Mesendoderm (in vitro differentiated cells): Measurements from ENCODE around the gene CFAP157.

Experiments used
- DNase-seq: peaks from one replicate; pipeline ENCODE4 v3.0.0; 2013
- H2AK5ac ChIP-seq: 2 replicates; pipeline ENCODE4 v1.6.1; 2013; ENCODE audit warnings: low read length, inconsistent platforms
- H2BK120ac ChIP-seq: 2 replicates; pipeline ENCODE4 v1.6.1; 2013; ENCODE audit warnings: low read depth, mild to moderate bottlenecking, low read length, moderate library complexity, mixed read lengths
- H2BK15ac ChIP-seq: replicated peaks from 2 replicates; pipeline ENCODE4 v1.6.1; 2013; ENCODE audit warnings: low read depth, mild to moderate bottlenecking, moderate library complexity
- H2BK5ac ChIP-seq: 2 replicates; pipeline ENCODE4 v1.6.1; 2013; ENCODE audit warnings: low read length, inconsistent platforms
- H3K18ac ChIP-seq: 2 replicates; pipeline ENCODE4 v1.6.1; 2013; ENCODE audit warnings: mild to moderate bottlenecking, low read length, mixed read lengths
- H3K23ac ChIP-seq: one replicate; pipeline ENCODE4 v1.6.1; 2013; ENCODE audit warnings: low read length
- H3K27ac ChIP-seq: 2 replicates; pipeline ENCODE4 v1.5.1; 2013; ENCODE audit warnings: low read depth, mild to moderate bottlenecking, inconsistent platforms, low read length, moderate library complexity
- H3K27me3 ChIP-seq: 2 replicates; pipeline ENCODE4 v1.6.1; 2013; ENCODE audit warnings: low read length, control low read depth, mild to moderate bottlenecking, inconsistent platforms; ENCODE audit not compliant: insufficient read depth, poor library complexity
- H3K36me3 ChIP-seq: 2 replicates; pipeline ENCODE4 v1.6.1; 2013; ENCODE audit warnings: low read length, inconsistent platforms; ENCODE audit not compliant: control insufficient read depth, insufficient read depth
- H3K4ac ChIP-seq: one replicate; pipeline ENCODE4 v1.6.1; 2013; ENCODE audit warnings: low read depth, mild to moderate bottlenecking, low read length, moderate library complexity
- H3K4me1 ChIP-seq: 2 replicates; pipeline ENCODE4 v1.6.1; 2013; ENCODE audit warnings: low read depth, low read length, inconsistent platforms; ENCODE audit not compliant: control insufficient read depth
- H3K4me2 ChIP-seq: 2 replicates; pipeline ENCODE4 v1.6.1; 2013; ENCODE audit warnings: low read length
- H3K4me3 ChIP-seq: 2 replicates; pipeline ENCODE4 v1.5.1; 2013; ENCODE audit warnings: mild to moderate bottlenecking, low read length
- H3K56ac ChIP-seq: one replicate; pipeline ENCODE4 v1.6.1; 2013; ENCODE audit warnings: low read length
- H3K79me1 ChIP-seq: 2 replicates; pipeline ENCODE4 v1.6.1; 2013; ENCODE audit warnings: low read length, inconsistent platforms
- H3K79me2 ChIP-seq: 2 replicates; pipeline ENCODE4 v1.6.1; 2013; ENCODE audit warnings: mild to moderate bottlenecking, low read length; ENCODE audit not compliant: control insufficient read depth, insufficient read depth
- H3K9ac ChIP-seq: 2 replicates; pipeline ENCODE4 v1.6.1; 2013; ENCODE audit warnings: low read length, inconsistent platforms
- H4K5ac ChIP-seq: one replicate; pipeline ENCODE4 v1.6.1; 2013; ENCODE audit warnings: low read length
- H4K8ac ChIP-seq: one replicate; pipeline ENCODE4 v1.6.1; 2013; ENCODE audit warnings: low read depth, mild to moderate bottlenecking, control low read depth, low read length, moderate library complexity
- WGBS: extraction: QIAGEN DNeasy Blood & Tissue Kit; methylation state at CpG from one replicate; pipeline ENCODE4 v1.1.7; 2013; ENCODE audit warnings: low lambda C conversion rate, missing lambda C conversion rate; ENCODE audit not compliant: insufficient coverage; ENCODE audit errors: extremely low coverage; 5-methylcytosine and 5-hydroxymethylcytosine counted together

CFAP157 gene

GRCh38 chr9:127742435-127743088 is 35.8 kb downstream of the CFAP157 start:
- H3K4ac ChIP-seq = no peak overlapping the region
- no peak overlapping the region for H3K23ac ChIP-seq
- no peak overlapping the region for H3K27ac ChIP-seq
- peak; percentile 98 for DNase-seq
- H2BK15ac ChIP-seq = no peak overlapping the region
- H3K9ac ChIP-seq = no peak overlapping the region
- H3K4me2 ChIP-seq = peak overlapping the region; percentile 79
- no peak overlapping the region for H3K18ac ChIP-seq
- H3K27me3 ChIP-seq = no peaks in the 10 kb centered on the region
- no peaks in the 10 kb centered on the region for H3K36me3 ChIP-seq
- H3K79me2 ChIP-seq = no peaks in the 10 kb centered on the region
- no peak overlapping the region for H2BK5ac ChIP-seq
- H3K56ac ChIP-seq = no peak overlapping the region
- peak overlapping the region; percentile 25 for H3K4me3 ChIP-seq
- WGBS = no CpG with 5 or more reads among the region's 33 CpGs
- H2BK120ac ChIP-seq = no peak overlapping the region
- H3K79me1 ChIP-seq = no peaks in the 10 kb centered on the region
- no peak overlapping the region for H4K8ac ChIP-seq
- no peaks in the 10 kb centered on the region for H3K4me1 ChIP-seq
- H4K5ac ChIP-seq = no peak overlapping the region
- H2AK5ac ChIP-seq = no peak overlapping the region

GRCh38 chr9:127744398-127745110 is 37.8 kb downstream of the CFAP157 start:
- H3K4me3 ChIP-seq = no peak overlapping the region

GRCh38 chr9:127746959-127747569 is 40.3 kb downstream of the CFAP157 start:
- Histone ChIP-seq H3K23ac (no peak overlapping the region), H3K79me1 (no peaks in the 10 kb centered on the region), H3K4me1 (no peaks in the 10 kb centered on the region), H3K79me2 (no peaks in the 10 kb centered on the region), H3K4me2 (no peak overlapping the region), H3K4ac (no peak overlapping the region), H4K5ac (no peak overlapping the region), H4K8ac (no peak overlapping the region), H2BK120ac (no peak overlapping the region), H3K27me3 (no peaks in the 10 kb centered on the region), H3K9ac (no peak overlapping the region), H3K4me3 (no peak overlapping the region), H2BK5ac (no peak overlapping the region), H3K56ac (no peak overlapping the region), H2BK15ac (no peak overlapping the region), H3K36me3 (no peaks in the 10 kb centered on the region), H3K27ac (no peak overlapping the region), H2AK5ac (no peak overlapping the region), H3K18ac (no peak overlapping the region)
- peak; percentile 44 for DNase-seq
- WGBS = no CpG with 5 or more reads among the region's 15 CpGs

More at GRCh38 chr9:127744398-127745110, 37.8 kb downstream of the CFAP157 start:
- Histone ChIP-seq H2BK120ac (no peak overlapping the region), H2BK15ac (no peak overlapping the region), H3K56ac (no peak overlapping the region), H4K8ac (no peak overlapping the region), H3K4me2 (no peak overlapping the region), H4K5ac (no peak overlapping the region), H3K36me3 (no peaks in the 10 kb centered on the region), H3K79me2 (no peaks in the 10 kb centered on the region), H3K4me1 (no peaks in the 10 kb centered on the region), H3K4ac (no peak overlapping the region), H3K9ac (no peak overlapping the region), H2BK5ac (no peak overlapping the region), H3K18ac (no peak overlapping the region), H3K79me1 (no peaks in the 10 kb centered on the region), H3K27ac (no peak overlapping the region), H3K23ac (no peak overlapping the region), H3K27me3 (no peaks in the 10 kb centered on the region), H2AK5ac (no peak overlapping the region)
- WGBS = no CpG with 5 or more reads among the region's 19 CpGs
- DNase-seq = no peak

GRCh38 chr9:127749090-127749787 is 42.5 kb downstream of the CFAP157 start:
- H3K27ac ChIP-seq = no peak overlapping the region
- H2BK15ac ChIP-seq = no peak overlapping the region
- H3K79me2 ChIP-seq = no peaks in the 10 kb centered on the region
- no peaks in the 10 kb centered on the region for H3K36me3 ChIP-seq
- H3K4me3 ChIP-seq = no peak overlapping the region
- no peak for DNase-seq
- no peak overlapping the region for H3K4ac ChIP-seq
- no peak overlapping the region for H2BK5ac ChIP-seq
- H3K4me2 ChIP-seq = no peak overlapping the region
- no peak overlapping the region for H4K5ac ChIP-seq
- no peak overlapping the region for H2AK5ac ChIP-seq
- H3K4me1 ChIP-seq = no peaks in the 10 kb centered on the region
- WGBS = no CpG with 5 or more reads among the region's 26 CpGs
- no peak overlapping the region for H3K56ac ChIP-seq
- no peaks in the 10 kb centered on the region for H3K27me3 ChIP-seq
- no peak overlapping the region for H3K23ac ChIP-seq
- H4K8ac ChIP-seq = no peak overlapping the region
- no peak overlapping the region for H3K9ac ChIP-seq
- no peaks in the 10 kb centered on the region for H3K79me1 ChIP-seq
- no peak overlapping the region for H2BK120ac ChIP-seq
- no peak overlapping the region for H3K18ac ChIP-seq

GRCh38 chr9:127751269-127752054 is 44.7 kb downstream of the CFAP157 start:
- peak; percentile 45 for DNase-seq
- no peaks in the 10 kb centered on the region for H3K4me1 ChIP-seq
- H3K27ac ChIP-seq = no peak overlapping the region
- peaks cover 3% of the 10 kb centered on the region for H3K27me3 ChIP-seq
- H2BK5ac ChIP-seq = no peak overlapping the region
- no peak overlapping the region for H2BK120ac ChIP-seq
- H3K18ac ChIP-seq = no peak overlapping the region
- H4K8ac ChIP-seq = no peak overlapping the region
- no peak overlapping the region for H3K4me2 ChIP-seq
- no peak overlapping the region for H3K9ac ChIP-seq
- no peak overlapping the region for H3K56ac ChIP-seq
- no peaks in the 10 kb centered on the region for H3K79me1 ChIP-seq
- H3K23ac ChIP-seq = no peak overlapping the region
- no peak overlapping the region for H2AK5ac ChIP-seq
- no CpG with 5 or more reads among the region's 10 CpGs for WGBS
- H3K4me3 ChIP-seq = no peak overlapping the region
- no peaks in the 10 kb centered on the region for H3K79me2 ChIP-seq
- H3K36me3 ChIP-seq = no peaks in the 10 kb centered on the region
- H4K5ac ChIP-seq = no peak overlapping the region
- no peak overlapping the region for H2BK15ac ChIP-seq
- no peak overlapping the region for H3K4ac ChIP-seq
